ENCODE measurements around the gene NOVA1. TPM values are rescaled to one million over a fixed set of nuclear protein-coding genes. Genes with fewer than 3 reads are reported as not detected.
A peak's percentile ranks its signal among the peaks of the same experiment; 100 is the strongest.

NOVA1 gene
- total and polyA plus RNA-seq, 2 of the 4 experiments (the other 2 are of a cell fraction) = 0.90 to 3.0 TPM

GRCh38 chr14:26596543-26597061 is 1.2 kb downstream of the NOVA1 start:
- Histone ChIP-seq H4K91ac (ENCODE audit: insufficient read depth, low read depth, low read length) (no peak overlapping the region), H3K14ac (replicated peaks; ENCODE audit: low read depth, low read length) (no peak overlapping the region), H2BK5ac (ENCODE audit: low read depth, low read length, poor library complexity, severe bottlenecking) (no peak overlapping the region), H3K9ac (ENCODE audit: low read depth, low read length) (0 out of 2 replicates have a peak overlapping the region, but pooled peaks have one; percentile 22), H3K27ac (ENCODE audit: insufficient read depth, low read length) (no peak overlapping the region), H3K27me3 (ENCODE audit: control insufficient read depth, insufficient read depth, low read length) (peaks cover 8% of the 10 kb centered on the region), H3K18ac (ENCODE audit: low read depth, low read length) (no peak overlapping the region), H3K4me2 (ENCODE audit: low read depth, low read length) (peak overlapping the region; percentile 50), H4K20me1 (ENCODE audit: insufficient read depth, low read length) (no peaks in the 10 kb centered on the region), H3K23ac (ENCODE audit: low read depth, low read length) (peak overlapping the region; percentile 43; the same call in 1 of the 2 replicates), H2BK20ac (ENCODE audit: low read depth, low read length) (no peak overlapping the region), H3K36me3 (ENCODE audit: control insufficient read depth, insufficient read depth, low read length) (no peaks in the 10 kb centered on the region), H3K9me3 (ENCODE audit: control insufficient read depth, insufficient read depth, low read length) (no peaks in the 10 kb centered on the region), H3K9me1 (ENCODE audit: insufficient read depth, low read length) (no peaks in the 10 kb centered on the region), H3K79me1 (ENCODE audit: low read depth in 1 of 2, low read length in 2 of 2) (no peaks in the 10 kb centered on the region; a peak in 1 of 4 replicates), H2AK5ac (ENCODE audit: low read depth, low read length) (no peak overlapping the region), H3K4me3 (ENCODE audit: insufficient read depth, low read depth, low read length) (peak overlapping the region; percentile 95), H2AFZ (replicated peaks; ENCODE audit: low read length, poor library complexity) (peak overlapping the region; percentile 68), H3K56ac (ENCODE audit: extremely low read depth, insufficient read depth, low read length) (no peak overlapping the region), H4K8ac (ENCODE audit: low read depth in 2 of 2, low read length in 2 of 2) (no peak overlapping the region), H2AK9ac (replicated peaks; ENCODE audit: low read depth, low read length, poor library complexity) (no peak overlapping the region), H2BK120ac (ENCODE audit: low read depth, low read length) (no peak overlapping the region), H3K4ac (ENCODE audit: low read depth, low read length) (no peak overlapping the region), H2BK15ac (ENCODE audit: low read depth, low read length) (no peak overlapping the region), H3K4me1 (ENCODE audit: control insufficient read depth, insufficient read depth, low read length) (no peaks in the 10 kb centered on the region), H4K5ac (ENCODE audit: low read depth, low read length) (no peak overlapping the region; the same call in 1 of the 2 replicates)
- ATAC-seq (ENCODE audit: low read depth) (no peak), DNase-seq (peak; percentile 1)
- in situ Hi-C loops (cut with MboI; ENCODE audit: low sequenced_read_pairs) = no loop called here
- intact Hi-C loops (cut with micrococcal nuclease) = loop anchor here (5.0 to 10.0 kb wide), 2 partner anchors 204 to 312 kb away; no protein-coding TSS in a partner anchor
- no TSS peak for BruUV-seq (replicated peaks)
- ChIA-PET POLR2A (ENCODE audit: unreplicated experiment) (no interaction called here), CTCF (no interaction called here)
- dilution Hi-C loops (cut with HindIII; ENCODE audit: low sequenced_read_pairs, unreplicated experiment) = no loop called here
- TF ChIP-seq USF2 (IDR thresholded peaks at IDR 0.05; ENCODE audit: low read depth, low read length) = no peak
- no peak for TF ChIP-seq RAD21 (IDR thresholded peaks at IDR 0.05; ENCODE audit: low read length)
- no peak for TF ChIP-seq CHD1 (IDR thresholded peaks at IDR 0.05; ENCODE audit: low read depth, low read length)
- no peak for TF ChIP-seq CEBPB (IDR thresholded peaks at IDR 0.05; ENCODE audit: low read depth, low read length)
- TF ChIP-seq ELK1 (IDR thresholded peaks at IDR 0.05; ENCODE audit: borderline replicate concordance, low read depth, low read length) = no peak
- TF ChIP-seq RFX5 (IDR thresholded peaks at IDR 0.05; ENCODE audit: low read depth, low read length) = no peak
- no peak for TF ChIP-seq FOS (IDR thresholded peaks at IDR 0.05; ENCODE audit: low read depth, low read length)
- no peak for TF ChIP-seq SMC3 (IDR thresholded peaks at IDR 0.05; ENCODE audit: low read depth, low read length)
- no peak for TF ChIP-seq BHLHE40 (IDR thresholded peaks at IDR 0.05; ENCODE audit: low read depth, low read length)
- TF ChIP-seq NFE2L2 (IDR thresholded peaks at IDR 0.05; ENCODE audit: low read depth, low read length) = no peak
- TF ChIP-seq POLR2A (IDR thresholded peaks at IDR 0.05; ENCODE audit: low read depth, low read length) = no peak
- no peak for TF ChIP-seq MAZ (IDR thresholded peaks at IDR 0.05; ENCODE audit: borderline replicate concordance, low read depth, low read length)
- TF ChIP-seq CTCF (conservative IDR thresholded peaks at IDR 0.05; ENCODE audit: low read depth, low read length) = no peak
- no peak for TF ChIP-seq RCOR1 (IDR thresholded peaks at IDR 0.05; ENCODE audit: insufficient replicate concordance, low read length)
- no peak for TF ChIP-seq MXI1 (IDR thresholded peaks at IDR 0.05; ENCODE audit: borderline replicate concordance, low read depth, low read length)
- 0% methylated on average over 4 of the region's 21 CpGs; no CpG with 5 or more reads in 1 of the 2 experiments for WGBS, 2 experiments (ENCODE audit: extremely low coverage in 2 of 2, insufficient read length in 1 of 2)
